Measurements from ENCODE around the gene FAM13A.

Gene FAM13A

DNA sequence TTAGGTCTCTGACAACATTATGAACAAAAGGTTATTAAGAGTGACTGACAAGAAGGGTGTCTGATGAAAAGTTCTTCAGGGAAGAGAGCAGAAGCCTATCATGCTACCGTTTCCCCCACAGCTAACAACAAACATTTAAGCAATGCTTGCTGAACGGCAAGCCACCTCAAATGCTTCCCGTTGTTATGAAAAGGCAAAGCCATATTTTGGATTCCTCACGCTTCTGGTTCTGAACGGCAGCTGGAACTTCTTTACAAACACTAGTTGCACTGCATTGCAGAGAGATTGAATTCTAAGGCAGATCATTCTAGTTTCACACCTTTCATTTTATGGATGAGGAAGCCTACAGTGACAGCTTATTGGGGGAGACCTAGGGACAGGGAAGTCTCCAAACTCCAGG, 310.8 kb downstream of the FAM13A start:
- no peak for DNase-seq (ENCODE audit: low read depth)

- no peak for DNase-seq (ENCODE audit: low read depth)
Observed at GRCh38 chr4:88745581-88746163, 311.3 kb downstream of the FAM13A start.

- no peak for DNase-seq (ENCODE audit: low read depth)
Observed at GRCh38 chr4:88745175-88745574, 311.8 kb downstream of the FAM13A start.

DNA sequence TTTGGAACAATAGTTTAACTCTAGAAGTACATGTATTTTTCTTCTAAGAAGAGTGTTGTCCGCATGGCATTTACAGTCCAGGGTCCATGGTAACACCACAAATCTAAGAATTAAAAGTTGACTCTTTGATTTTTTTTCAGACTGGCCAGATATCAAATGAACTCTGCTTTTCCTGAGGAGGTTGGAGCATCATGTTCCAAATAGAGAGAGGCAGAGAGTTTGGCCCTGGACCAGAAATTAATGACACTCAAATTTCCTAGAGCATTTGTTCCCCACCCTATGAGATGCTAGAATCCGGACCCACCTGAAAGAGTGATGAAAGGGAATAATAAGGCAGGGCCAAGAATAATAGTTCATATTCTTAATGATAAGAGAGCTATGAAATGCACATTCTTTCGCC, 312.4 kb downstream of the FAM13A start:
- no peak for DNase-seq (ENCODE audit: low read depth)

GRCh38 chr4:88743696-88744095, 313.3 kb downstream of the FAM13A start:
- DNase-seq (ENCODE audit: low read depth) = no peak

DNA sequence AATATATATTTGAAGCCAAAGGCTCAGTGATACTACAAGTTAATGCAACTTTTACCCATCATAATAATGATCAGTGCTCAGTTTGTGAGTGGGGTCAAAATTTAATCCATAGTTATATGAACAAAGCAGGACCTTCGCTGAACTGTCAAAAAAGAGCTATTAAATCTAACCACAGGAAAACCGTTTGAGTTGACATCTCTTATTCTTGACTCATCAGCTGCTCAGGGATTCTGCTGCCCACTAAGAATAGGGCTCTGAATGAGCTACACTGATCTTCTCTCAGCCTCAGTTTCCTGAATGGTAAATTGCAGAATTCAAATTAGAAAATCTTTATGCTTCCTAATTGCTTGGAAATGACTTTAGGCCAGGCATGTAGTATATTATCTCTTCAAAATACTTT, 314.4 kb downstream of the FAM13A start:
- no peak for DNase-seq (ENCODE audit: low read depth)

DNA sequence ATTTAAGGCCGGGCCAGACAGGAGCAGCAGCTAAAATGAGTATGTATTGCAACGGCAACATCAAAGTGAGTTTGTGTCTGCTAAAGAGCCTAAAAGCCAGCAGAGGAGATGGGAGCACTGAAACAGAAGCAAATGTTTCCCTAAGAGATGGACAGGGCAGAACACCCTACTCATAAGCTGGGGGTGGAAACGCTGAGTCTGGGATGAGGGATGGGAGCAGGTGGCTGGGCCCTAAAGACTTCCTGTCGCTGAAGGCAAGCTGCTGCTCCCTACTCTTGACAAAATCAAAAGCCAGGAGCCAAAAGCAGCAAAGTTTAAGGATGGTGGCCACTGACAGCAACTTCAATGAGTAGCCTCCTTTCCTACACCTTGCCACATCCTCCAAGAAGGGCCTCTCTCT, 318.8 kb downstream of the FAM13A start:
- DNase-seq (ENCODE audit: low read depth) = no peak

DNA sequence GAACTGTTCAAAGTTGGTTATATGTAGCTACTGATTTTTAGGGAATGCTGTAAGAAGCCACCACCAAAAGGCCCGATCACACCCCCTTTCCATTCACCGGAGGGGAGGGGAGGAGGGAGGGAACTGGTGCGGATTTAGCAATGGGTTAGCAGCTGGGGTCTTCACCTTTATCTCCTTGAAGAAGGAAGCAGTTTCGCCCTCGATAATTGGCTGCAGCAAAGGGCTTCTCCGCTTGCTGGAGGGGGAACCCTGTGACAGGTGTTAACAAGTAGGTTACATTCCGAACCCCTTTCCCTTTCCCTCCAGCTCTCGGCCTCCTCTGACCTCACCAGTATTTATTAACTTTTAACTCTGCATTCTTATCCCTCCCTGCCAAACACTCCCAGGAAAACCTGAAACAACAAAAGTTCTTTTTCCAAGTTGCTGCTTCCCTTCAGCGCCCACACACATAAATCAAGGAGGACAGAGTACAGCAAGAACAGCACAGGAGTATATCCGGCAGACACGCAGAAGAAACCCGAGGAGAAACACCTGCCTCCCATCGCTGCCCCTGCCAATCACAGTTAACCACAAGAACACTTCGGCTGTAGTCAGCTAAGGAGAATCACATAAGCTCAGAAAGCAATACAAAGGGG, 319.6 kb downstream of the FAM13A start:
- DNase-seq (ENCODE audit: low read depth) = no peak

DNA sequence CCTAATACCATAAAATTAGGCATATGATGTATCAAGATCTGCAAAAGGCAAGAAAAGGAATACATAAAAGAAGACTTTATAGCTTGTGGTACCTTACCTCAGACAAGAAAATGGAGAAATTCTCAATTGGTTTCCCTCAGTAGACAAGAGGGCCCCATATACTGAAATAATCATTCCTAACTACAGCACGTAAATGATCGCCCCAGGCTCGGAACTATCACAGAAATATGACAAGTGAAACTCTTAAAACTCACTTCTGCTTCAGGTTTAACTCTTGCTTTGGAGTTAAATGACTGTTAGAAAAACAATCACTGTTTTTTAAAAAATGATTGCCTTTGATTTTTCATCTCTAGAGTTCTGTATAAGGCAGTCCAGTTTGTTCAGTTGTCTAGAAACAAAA, 320.7 kb downstream of the FAM13A start:
- no peak for DNase-seq (ENCODE audit: low read depth)

- no peak for DNase-seq (ENCODE audit: low read depth)
Observed at GRCh38 chr4:88735564-88735963, 321.4 kb downstream of the FAM13A start.

GRCh38 chr4:88734403-88734949, 322.5 kb downstream of the FAM13A start:
- DNase-seq (ENCODE audit: low read depth) = no peak

DNA sequence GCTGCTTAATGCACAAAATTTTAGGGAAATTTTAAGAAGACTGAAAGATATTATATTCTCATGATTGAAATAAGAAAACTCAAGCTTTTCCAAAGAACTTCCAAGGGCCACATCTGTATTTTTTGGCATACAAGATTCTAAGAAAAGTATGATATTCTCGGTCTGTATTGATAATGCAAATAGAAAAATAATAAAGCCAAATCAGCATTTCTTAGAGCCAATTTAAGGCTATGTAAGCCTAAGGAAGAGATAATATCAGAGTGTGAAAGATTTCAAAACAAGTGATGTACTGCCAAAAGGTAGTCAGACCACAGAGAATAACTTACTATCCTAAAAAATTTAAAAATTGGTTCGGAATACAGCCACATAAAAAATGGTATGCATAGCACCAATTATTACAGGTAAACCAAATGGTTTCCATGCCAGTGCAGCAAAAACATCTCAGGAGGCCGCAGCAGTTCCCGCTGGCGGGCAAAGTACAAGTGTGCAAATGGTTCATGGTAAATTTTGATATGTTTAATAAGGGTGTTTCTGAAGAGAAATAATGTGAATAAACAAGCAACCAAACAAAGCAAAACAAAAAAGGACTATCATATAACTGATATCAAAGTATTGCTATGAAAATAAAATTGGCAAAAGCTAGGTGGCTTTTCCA, 324.1 kb downstream of the FAM13A start:
- no peak for DNase-seq (ENCODE audit: low read depth)

GRCh38 chr4:88731381-88731780, 325.6 kb downstream of the FAM13A start:
- no peak for DNase-seq (ENCODE audit: low read depth)

DNA sequence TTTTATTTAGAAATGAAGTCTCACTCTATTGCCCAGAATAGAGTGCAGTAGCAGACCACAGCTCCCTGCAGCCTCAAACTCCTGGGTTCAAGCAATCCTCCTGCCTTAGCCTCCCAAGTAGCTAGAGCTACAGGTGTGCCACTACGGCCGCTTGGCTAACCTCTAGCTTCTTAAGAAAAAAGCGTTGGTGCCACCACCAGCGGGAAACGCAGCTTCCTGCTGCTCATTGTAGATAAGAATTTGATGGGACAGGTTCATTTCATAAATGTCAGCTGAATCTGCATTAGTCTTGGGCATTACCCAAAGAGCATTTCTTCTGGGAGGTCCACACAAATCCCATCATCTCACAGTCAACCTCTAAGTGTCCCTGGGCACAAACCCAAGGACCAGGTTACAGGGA, 326.2 kb downstream of the FAM13A start:
- no peak for DNase-seq (ENCODE audit: low read depth)

GRCh38 chr4:88729146-88729760, 327.7 kb downstream of the FAM13A start:
- no peak for DNase-seq (ENCODE audit: low read depth)

- no peak for DNase-seq (ENCODE audit: low read depth)
Observed at GRCh38 chr4:88728146-88728545, 328.8 kb downstream of the FAM13A start.

DNA sequence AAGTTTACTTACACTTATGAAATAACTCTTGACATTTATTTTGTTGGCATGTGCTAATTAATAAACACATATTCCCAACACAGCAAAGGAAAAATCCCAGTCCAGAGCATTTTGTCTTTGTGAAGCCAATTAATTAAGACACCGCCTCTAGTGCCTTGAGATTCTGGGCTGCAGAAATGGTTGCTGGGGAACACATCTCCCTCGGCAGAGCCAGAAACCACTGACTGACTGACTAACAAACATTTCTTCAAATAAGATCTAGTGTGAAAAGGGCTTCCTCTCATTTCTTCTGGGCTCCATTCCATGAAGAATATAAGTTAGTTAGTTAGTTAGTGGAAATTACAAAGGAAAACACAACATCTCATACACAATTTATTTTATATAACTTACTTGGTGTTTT, 331.0 kb downstream of the FAM13A start:
- DNase-seq (ENCODE audit: low read depth) = no peak

GRCh38 chr4:88725143-88725542, 331.8 kb downstream of the FAM13A start:
- no peak for DNase-seq (ENCODE audit: low read depth)

DNA sequence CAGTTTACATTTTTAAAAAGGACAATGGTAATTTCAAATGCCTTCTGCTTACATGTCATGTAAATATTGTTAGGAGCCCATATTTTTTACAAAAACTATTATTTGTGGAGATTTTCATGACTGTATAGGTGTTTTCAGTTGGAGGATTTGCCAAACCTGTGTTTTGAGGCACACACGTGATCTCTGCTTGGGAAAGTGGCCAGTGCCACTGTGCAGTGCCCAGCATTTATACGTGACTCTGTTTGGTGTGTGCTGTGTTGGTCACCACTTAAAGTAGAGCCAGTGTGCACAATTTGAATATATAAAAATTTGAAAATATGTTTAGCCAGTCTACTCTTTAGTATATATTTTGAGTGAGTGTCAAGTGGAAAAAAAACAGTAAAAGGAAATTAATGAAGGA, 332.6 kb downstream of the FAM13A start:
- DNase-seq (ENCODE audit: low read depth) = no peak

DNA sequence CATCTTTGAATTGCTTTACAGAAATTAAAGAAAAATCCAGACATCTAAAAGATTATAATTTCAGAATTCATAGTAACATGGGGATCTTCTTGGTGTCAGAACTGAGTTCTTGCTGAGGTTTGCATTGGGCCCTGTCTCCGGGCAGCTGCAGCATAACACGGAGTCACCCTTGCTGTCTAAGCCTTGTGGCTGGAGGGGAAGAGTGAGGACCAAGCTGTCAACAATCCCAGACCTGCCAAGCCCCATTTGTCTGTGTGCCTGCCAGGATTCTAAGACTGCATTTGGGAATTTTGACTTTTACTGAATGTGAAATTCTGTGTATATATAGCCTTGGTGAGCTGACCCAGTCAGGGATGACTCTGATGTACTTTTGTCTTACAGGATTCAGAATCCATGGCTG, 334.2 kb downstream of the FAM13A start:
- DNase-seq (ENCODE audit: low read depth) = no peak

DNA sequence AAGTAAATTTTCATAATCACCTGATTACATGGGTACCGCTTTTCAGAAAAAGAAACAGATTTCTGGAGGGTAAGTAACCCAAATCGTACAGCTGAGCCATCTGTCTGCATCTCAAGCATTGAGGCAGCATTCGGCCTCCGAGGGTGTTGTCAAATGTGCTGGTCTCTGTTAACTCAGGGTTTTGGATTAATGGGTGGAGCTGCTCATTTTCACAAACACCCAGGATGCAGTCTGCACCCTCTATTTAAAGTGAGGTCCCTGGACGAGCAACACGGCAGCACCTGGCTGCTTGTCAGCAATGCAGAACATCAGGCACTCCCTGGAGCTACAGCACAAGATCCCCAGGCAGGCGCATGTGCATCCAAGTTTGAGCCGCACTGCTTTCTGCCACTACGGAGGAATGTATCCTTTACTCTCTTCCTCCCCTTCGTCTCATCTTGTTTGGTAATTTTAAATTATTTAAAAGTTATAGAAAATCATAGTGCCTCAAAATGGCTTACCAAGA, 334.7 kb downstream of the FAM13A start:
- DNase-seq (ENCODE audit: low read depth) = no peak

DNA sequence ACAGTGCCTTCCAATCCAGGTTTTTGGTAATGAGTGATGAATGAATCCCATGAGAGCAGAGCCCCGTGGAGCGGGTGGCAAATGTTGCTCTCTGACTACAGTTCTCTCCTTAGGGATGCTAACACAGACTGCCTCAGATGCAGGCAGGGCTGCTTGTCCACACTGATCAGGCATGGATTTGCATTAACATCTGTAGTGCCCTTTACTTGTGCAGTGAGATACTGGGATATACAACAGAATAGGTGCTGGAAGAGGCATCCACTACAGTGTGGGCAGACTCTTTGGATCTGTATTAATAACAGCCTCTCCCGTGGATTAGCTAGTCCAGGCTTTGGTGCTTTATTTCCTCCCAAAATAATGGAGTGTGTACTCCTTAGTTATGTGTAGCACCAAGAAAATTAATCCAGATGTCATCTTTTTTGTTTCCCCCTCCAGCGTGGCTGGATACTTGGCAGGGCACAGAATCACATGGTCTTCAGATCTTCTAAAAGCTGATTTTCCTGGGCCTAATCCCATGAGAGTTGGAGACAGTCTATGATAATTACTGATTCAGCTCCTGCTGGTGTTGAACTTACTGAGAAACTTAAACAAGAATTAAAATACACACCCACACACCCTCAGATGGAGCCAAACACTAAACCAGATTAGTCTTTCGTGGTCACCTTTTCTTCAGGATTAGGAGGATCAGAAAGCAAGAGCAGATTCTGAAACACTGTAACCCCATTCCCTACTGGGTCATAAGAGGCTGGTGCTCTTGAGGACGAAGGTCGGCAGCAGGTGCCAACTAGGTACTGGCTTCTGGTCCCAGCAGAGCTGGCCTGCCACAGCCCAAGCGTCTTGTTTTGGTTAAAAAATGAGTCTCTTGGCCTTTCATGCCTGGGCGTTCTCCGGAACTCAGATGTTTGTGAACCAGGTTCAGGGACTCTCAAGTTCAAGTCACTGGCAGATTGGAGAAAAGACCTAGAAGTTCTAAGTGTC, 336.2 kb downstream of the FAM13A start:
- no peak for DNase-seq (ENCODE audit: low read depth)

All from stimulated activated CD8-positive, alpha-beta memory T cell treated with anti-CD3 and anti-CD28 coated beads, Interleukin-4, amount 100 ng/mL, for 24 hours (primary cell).